Measurements from ENCODE around the gene PLAC8L1. TPM values are rescaled to one million over a fixed set of nuclear protein-coding genes. Genes with fewer than 3 reads are reported as not detected.

The PLAC8L1 gene
- polyA plus RNA-seq, 4 donors: 0.33 to 0.38 TPM; not detected in 2

GRCh38 chr5:146098047-146098446 is 7.3 kb downstream of the PLAC8L1 start:
- WGBS, 3 donors: 84 to 93% (median 90%) methylated on average over 6 of the region's 6 CpGs
- FAIRE-seq (no peak), DNase-seq (no peak)
- no peak overlapping the region for H3K27ac ChIP-seq (ENCODE audit: low read depth in 1 of 3, low read length in 2 of 3)
- no peaks in the 10 kb centered on the region for H3K4me1 ChIP-seq (ENCODE audit: control insufficient read depth in 3 of 3, insufficient read depth in 2 of 3, low read depth in 1 of 3, low read length in 2 of 3)
- H3K4me3 ChIP-seq (ENCODE audit: low read depth in 1 of 3, low read length in 3 of 3): no peak overlapping the region
- no peaks in the 10 kb centered on the region for H3K9me3 ChIP-seq (ENCODE audit: control insufficient read depth in 2 of 2, insufficient read depth in 1 of 2, low read depth in 1 of 2, low read length in 1 of 2)
- no peaks in the 10 kb centered on the region for H3K27me3 ChIP-seq (ENCODE audit: control insufficient read depth in 3 of 3, insufficient read depth in 3 of 3, low read length in 3 of 3)
- no peaks in the 10 kb centered on the region for H3K36me3 ChIP-seq (ENCODE audit: control insufficient read depth in 3 of 3, insufficient read depth in 2 of 3, low read depth in 1 of 3, low read length in 3 of 3)

- WGBS, 3 donors: 89 to 90% (median 90%) methylated on average over 3 of the region's 3 CpGs
- H3K27me3 ChIP-seq (ENCODE audit: control insufficient read depth in 3 of 3, insufficient read depth in 3 of 3, low read length in 3 of 3): no peaks in the 10 kb centered on the region
- FAIRE-seq: no peak
- no peaks in the 10 kb centered on the region for H3K4me1 ChIP-seq (ENCODE audit: control insufficient read depth in 3 of 3, insufficient read depth in 2 of 3, low read depth in 1 of 3, low read length in 2 of 3)
- no peak for DNase-seq
- no peak overlapping the region for H3K27ac ChIP-seq (ENCODE audit: low read depth in 1 of 3, low read length in 2 of 3)
- no peaks in the 10 kb centered on the region for H3K36me3 ChIP-seq (ENCODE audit: control insufficient read depth in 3 of 3, insufficient read depth in 2 of 3, low read depth in 1 of 3, low read length in 3 of 3)
- no peaks in the 10 kb centered on the region for H3K9me3 ChIP-seq (ENCODE audit: control insufficient read depth in 2 of 2, insufficient read depth in 1 of 2, low read depth in 1 of 2, low read length in 1 of 2)
- no peak overlapping the region for H3K4me3 ChIP-seq (ENCODE audit: low read depth in 1 of 3, low read length in 3 of 3)
Observed at GRCh38 chr5:146091881-146092280, 13.5 kb downstream of the PLAC8L1 start.

- H3K4me3 ChIP-seq (ENCODE audit: low read depth in 1 of 3, low read length in 3 of 3): no peak overlapping the region
- no peak for DNase-seq
- H3K36me3 ChIP-seq (ENCODE audit: control insufficient read depth in 3 of 3, insufficient read depth in 2 of 3, low read depth in 1 of 3, low read length in 3 of 3): no peaks in the 10 kb centered on the region
- no peaks in the 10 kb centered on the region for H3K9me3 ChIP-seq (ENCODE audit: control insufficient read depth in 2 of 2, insufficient read depth in 1 of 2, low read depth in 1 of 2, low read length in 1 of 2)
- H3K27ac ChIP-seq (ENCODE audit: low read depth in 1 of 3, low read length in 2 of 3): no peak overlapping the region
- no peak for FAIRE-seq
- H3K27me3 ChIP-seq (ENCODE audit: control insufficient read depth in 3 of 3, insufficient read depth in 3 of 3, low read length in 3 of 3): no peaks in the 10 kb centered on the region
- H3K4me1 ChIP-seq (ENCODE audit: control insufficient read depth in 3 of 3, insufficient read depth in 2 of 3, low read depth in 1 of 3, low read length in 2 of 3): no peaks in the 10 kb centered on the region
Observed at GRCh38 chr5:146089287-146089686, 16.1 kb downstream of the PLAC8L1 start.

- FAIRE-seq (no peak), DNase-seq (no peak)
- Histone ChIP-seq H3K9me3 (ENCODE audit: control insufficient read depth in 2 of 2, insufficient read depth in 1 of 2, low read depth in 1 of 2, low read length in 1 of 2) (no peaks in the 10 kb centered on the region), H3K27ac (ENCODE audit: low read depth in 1 of 3, low read length in 2 of 3) (no peak overlapping the region), H3K4me3 (ENCODE audit: low read depth in 1 of 3, low read length in 3 of 3) (no peak overlapping the region), H3K36me3 (ENCODE audit: control insufficient read depth in 3 of 3, insufficient read depth in 2 of 3, low read depth in 1 of 3, low read length in 3 of 3) (no peaks in the 10 kb centered on the region), H3K4me1 (ENCODE audit: control insufficient read depth in 3 of 3, insufficient read depth in 2 of 3, low read depth in 1 of 3, low read length in 2 of 3) (no peaks in the 10 kb centered on the region), H3K27me3 (ENCODE audit: control insufficient read depth in 3 of 3, insufficient read depth in 3 of 3, low read length in 3 of 3) (no peaks in the 10 kb centered on the region)
- WGBS, 3 donors: 91 to 100% (median 96%) methylated on average over 3 of the region's 3 CpGs
Observed at GRCh38 chr5:146088098-146088497, 17.3 kb downstream of the PLAC8L1 start.

GRCh38 chr5:146084376-146084775 is 21.0 kb downstream of the PLAC8L1 start:
- Histone ChIP-seq H3K4me1 (ENCODE audit: control insufficient read depth in 3 of 3, insufficient read depth in 2 of 3, low read depth in 1 of 3, low read length in 2 of 3) (no peaks in the 10 kb centered on the region), H3K27me3 (ENCODE audit: control insufficient read depth in 3 of 3, insufficient read depth in 3 of 3, low read length in 3 of 3) (no peaks in the 10 kb centered on the region), H3K36me3 (ENCODE audit: control insufficient read depth in 3 of 3, insufficient read depth in 2 of 3, low read depth in 1 of 3, low read length in 3 of 3) (no peaks in the 10 kb centered on the region), H3K4me3 (ENCODE audit: low read depth in 1 of 3, low read length in 3 of 3) (no peak overlapping the region), H3K9me3 (ENCODE audit: control insufficient read depth in 2 of 2, insufficient read depth in 1 of 2, low read depth in 1 of 2, low read length in 1 of 2) (no peaks in the 10 kb centered on the region), H3K27ac (ENCODE audit: low read depth in 1 of 3, low read length in 2 of 3) (no peak overlapping the region)
- 72 to 91% (median 82%) methylated on average over 4 of the region's 4 CpGs for WGBS, 3 donors
- FAIRE-seq (no peak), DNase-seq (no peak)

GRCh38 chr5:146082798-146083197 is 22.6 kb downstream of the PLAC8L1 start:
- 56 to 70% (median 56%) methylated on average over 3 of the region's 3 CpGs for WGBS, 3 donors

GRCh38 chr5:146081556-146081955 is 23.8 kb downstream of the PLAC8L1 start:
- DNase-seq (no peak), FAIRE-seq (no peak)
- Histone ChIP-seq H3K4me3 (ENCODE audit: low read depth in 1 of 3, low read length in 3 of 3) (no peak overlapping the region), H3K27me3 (ENCODE audit: control insufficient read depth in 3 of 3, insufficient read depth in 3 of 3, low read length in 3 of 3) (no peaks in the 10 kb centered on the region), H3K4me1 (ENCODE audit: control insufficient read depth in 3 of 3, insufficient read depth in 2 of 3, low read depth in 1 of 3, low read length in 2 of 3) (no peaks in the 10 kb centered on the region), H3K36me3 (ENCODE audit: control insufficient read depth in 3 of 3, insufficient read depth in 2 of 3, low read depth in 1 of 3, low read length in 3 of 3) (peaks cover 0 to 3% (median 2%) of the 10 kb centered on the region in 3 donors), H3K9me3 (ENCODE audit: control insufficient read depth in 2 of 2, insufficient read depth in 1 of 2, low read depth in 1 of 2, low read length in 1 of 2) (no peaks in the 10 kb centered on the region), H3K27ac (ENCODE audit: low read depth in 1 of 3, low read length in 2 of 3) (no peak overlapping the region)
- 43 to 56% (median 48%) methylated on average over 6 of the region's 6 CpGs for WGBS, 3 donors

More at GRCh38 chr5:146082798-146083197, 22.6 kb downstream of the PLAC8L1 start:
- Histone ChIP-seq H3K4me1 (ENCODE audit: control insufficient read depth in 3 of 3, insufficient read depth in 2 of 3, low read depth in 1 of 3, low read length in 2 of 3) (no peaks in the 10 kb centered on the region), H3K27me3 (ENCODE audit: control insufficient read depth in 3 of 3, insufficient read depth in 3 of 3, low read length in 3 of 3) (no peaks in the 10 kb centered on the region), H3K9me3 (ENCODE audit: control insufficient read depth in 2 of 2, insufficient read depth in 1 of 2, low read depth in 1 of 2, low read length in 1 of 2) (no peaks in the 10 kb centered on the region), H3K4me3 (ENCODE audit: low read depth in 1 of 3, low read length in 3 of 3) (no peak overlapping the region), H3K36me3 (ENCODE audit: control insufficient read depth in 3 of 3, insufficient read depth in 2 of 3, low read depth in 1 of 3, low read length in 3 of 3) (peaks cover 0 to 3% (median 2%) of the 10 kb centered on the region in 3 donors), H3K27ac (ENCODE audit: low read depth in 1 of 3, low read length in 2 of 3) (no peak overlapping the region)
- no peak for FAIRE-seq
- no peak for DNase-seq

GRCh38 chr5:146079695-146080373 is 25.5 kb downstream of the PLAC8L1 start:
- Histone ChIP-seq H3K27ac (ENCODE audit: low read depth in 1 of 3, low read length in 2 of 3) (no peak overlapping the region), H3K4me1 (ENCODE audit: control insufficient read depth in 3 of 3, insufficient read depth in 2 of 3, low read depth in 1 of 3, low read length in 2 of 3) (no peaks in the 10 kb centered on the region), H3K4me3 (ENCODE audit: low read depth in 1 of 3, low read length in 3 of 3) (no peak overlapping the region), H3K27me3 (ENCODE audit: control insufficient read depth in 3 of 3, insufficient read depth in 3 of 3, low read length in 3 of 3) (no peaks in the 10 kb centered on the region), H3K9me3 (ENCODE audit: control insufficient read depth in 2 of 2, insufficient read depth in 1 of 2, low read depth in 1 of 2, low read length in 1 of 2) (no peaks in the 10 kb centered on the region), H3K36me3 (ENCODE audit: control insufficient read depth in 3 of 3, insufficient read depth in 2 of 3, low read depth in 1 of 3, low read length in 3 of 3) (peaks cover 0 to 3% (median 2%) of the 10 kb centered on the region in 3 donors)
- DNase-seq: no peak
- WGBS, 3 donors: 54 to 76% (median 57%) methylated on average over 7 of the region's 7 CpGs
- no peak for FAIRE-seq

GRCh38 chr5:146078566-146078965 is 26.8 kb downstream of the PLAC8L1 start:
- Histone ChIP-seq H3K4me1 (ENCODE audit: control insufficient read depth in 3 of 3, insufficient read depth in 2 of 3, low read depth in 1 of 3, low read length in 2 of 3) (no peaks in the 10 kb centered on the region), H3K9me3 (ENCODE audit: control insufficient read depth in 2 of 2, insufficient read depth in 1 of 2, low read depth in 1 of 2, low read length in 1 of 2) (no peaks in the 10 kb centered on the region), H3K4me3 (ENCODE audit: low read depth in 1 of 3, low read length in 3 of 3) (no peak overlapping the region), H3K27ac (ENCODE audit: low read depth in 1 of 3, low read length in 2 of 3) (no peak overlapping the region), H3K27me3 (ENCODE audit: control insufficient read depth in 3 of 3, insufficient read depth in 3 of 3, low read length in 3 of 3) (no peaks in the 10 kb centered on the region), H3K36me3 (ENCODE audit: control insufficient read depth in 3 of 3, insufficient read depth in 2 of 3, low read depth in 1 of 3, low read length in 3 of 3) (peaks cover 0 to 3% (median 2%) of the 10 kb centered on the region in 3 donors)
- 76 to 79% (median 77%) methylated on average over 2 of the region's 2 CpGs for WGBS, 3 donors
- DNase-seq: no peak
- no peak for FAIRE-seq
